Tibial nerve (tissue), 3 donors: ENCODE results near the gene APP.

Source experiments
- POLR2A ChIP-seq, 2 donors: fragments of 450-650 bp; IDR thresholded peaks; one replicate each; pipeline ENCODE4 v1.6.1; 2017; ENCODE audit warnings: antibody characterized with exemption in 2 of 2, mild to moderate bottlenecking in 2 of 2, moderate library complexity in 2 of 2
- TF ChIP-seq, protein P1 (sequence below), 5 experiments: fragments of 200-600 bp in 3 of 5; fragments of 450-650 bp in 2 of 5; sonication (generic) in 3 of 5; IDR thresholded peaks; one replicate each; pipeline ENCODE4 v1.5.1; 2016 to 2019; ENCODE audit warnings: antibody characterized with exemption in 5 of 5, mild to moderate bottlenecking in 3 of 5, moderate library complexity in 2 of 5

DNA sequence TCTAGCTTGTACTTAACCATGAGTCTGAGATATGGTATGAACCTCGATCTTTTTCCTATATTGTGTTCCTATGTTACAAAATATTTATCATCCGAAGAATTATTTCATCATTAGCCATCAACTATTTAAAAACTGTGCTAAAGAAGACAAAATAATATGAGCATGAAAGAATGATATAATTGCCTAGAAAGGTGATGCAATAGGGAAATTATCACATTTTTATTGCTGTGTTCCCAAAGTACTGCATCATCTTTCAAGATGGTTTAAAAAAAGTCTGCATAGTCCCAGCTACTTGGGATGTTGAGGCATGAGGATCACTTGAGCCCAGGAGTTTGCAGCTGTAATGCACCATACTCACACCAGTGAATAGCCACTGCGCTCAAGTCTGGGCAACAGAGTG, 126.7 kb downstream of the APP start:
- TF ChIP-seq, protein P1, sequence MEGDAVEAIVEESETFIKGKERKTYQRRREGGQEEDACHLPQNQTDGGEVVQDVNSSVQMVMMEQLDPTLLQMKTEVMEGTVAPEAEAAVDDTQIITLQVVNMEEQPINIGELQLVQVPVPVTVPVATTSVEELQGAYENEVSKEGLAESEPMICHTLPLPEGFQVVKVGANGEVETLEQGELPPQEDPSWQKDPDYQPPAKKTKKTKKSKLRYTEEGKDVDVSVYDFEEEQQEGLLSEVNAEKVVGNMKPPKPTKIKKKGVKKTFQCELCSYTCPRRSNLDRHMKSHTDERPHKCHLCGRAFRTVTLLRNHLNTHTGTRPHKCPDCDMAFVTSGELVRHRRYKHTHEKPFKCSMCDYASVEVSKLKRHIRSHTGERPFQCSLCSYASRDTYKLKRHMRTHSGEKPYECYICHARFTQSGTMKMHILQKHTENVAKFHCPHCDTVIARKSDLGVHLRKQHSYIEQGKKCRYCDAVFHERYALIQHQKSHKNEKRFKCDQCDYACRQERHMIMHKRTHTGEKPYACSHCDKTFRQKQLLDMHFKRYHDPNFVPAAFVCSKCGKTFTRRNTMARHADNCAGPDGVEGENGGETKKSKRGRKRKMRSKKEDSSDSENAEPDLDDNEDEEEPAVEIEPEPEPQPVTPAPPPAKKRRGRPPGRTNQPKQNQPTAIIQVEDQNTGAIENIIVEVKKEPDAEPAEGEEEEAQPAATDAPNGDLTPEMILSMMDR (IDR thresholded peaks at IDR 0.05) = no peak
- no peak for TF ChIP-seq POLR2A (IDR thresholded peaks at IDR 0.05)
